Erythroblast (primary cell): Measurements from ENCODE around the gene VPS72.

Source experiments
- GATA1 ChIP-seq: IDR thresholded peaks from 2 replicates; pipeline ENCODE4 v1.6.1; 2011; ENCODE audit warnings: low read depth, mild to moderate bottlenecking, control low read depth, low read length, moderate library complexity
- POLR2A ChIP-seq: IDR thresholded peaks from 2 replicates; pipeline ENCODE4 v1.6.1; 2011; ENCODE audit warnings: mild to moderate bottlenecking, low read length

DNA sequence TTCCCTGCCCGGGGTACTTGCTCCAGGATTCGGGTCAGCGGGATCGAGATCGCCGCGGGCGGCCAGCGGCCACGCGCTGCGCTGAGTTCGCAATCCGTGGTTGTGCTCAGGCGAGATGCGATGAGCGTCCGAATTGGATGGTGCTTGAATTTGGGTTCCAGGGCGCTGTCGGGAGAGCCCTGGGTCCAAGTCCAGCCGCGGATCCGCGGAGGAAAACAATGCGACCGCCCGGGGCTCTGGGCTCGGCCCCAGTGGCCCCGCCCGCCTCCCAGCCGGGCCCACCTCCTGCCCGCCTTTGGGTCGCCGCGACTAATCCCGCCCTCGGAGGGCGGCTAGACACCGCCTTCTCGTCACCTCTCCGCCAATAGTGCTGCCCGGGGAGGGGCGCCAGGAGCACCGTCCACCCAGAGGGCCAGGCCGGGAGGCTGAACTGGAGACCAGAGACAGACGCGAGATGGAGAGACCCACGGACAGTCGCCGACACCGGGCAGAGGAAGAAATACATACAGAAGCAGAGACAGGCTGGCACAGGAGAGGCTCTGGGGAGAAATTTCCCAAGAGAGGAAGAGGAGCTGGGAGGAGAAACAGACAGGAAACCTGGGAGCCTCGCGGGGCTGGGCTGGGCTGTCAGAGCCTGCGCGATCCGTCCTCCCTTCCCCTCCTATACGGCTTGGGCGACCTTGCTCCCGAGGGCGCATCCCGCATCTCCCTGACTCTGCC, 43.4 kb downstream of the VPS72 start, which contains the start of gene SEMA6C:
- peak; percentile 58 for TF ChIP-seq POLR2A
- TF ChIP-seq GATA1 = no peak
